Upper lobe of left lung (tissue), 4 donors: ENCODE measurements around the gene C22orf23.

Experiments used
- CTCF ChIP-seq, 6 experiments: fragments of 450-650 bp in 4 of 6; fragments of 200-600 bp in 2 of 6; sonication (generic) in 2 of 6; IDR thresholded peaks; one replicate each; pipeline ENCODE4 v1.5.1; 2016 to 2019; ENCODE audit warnings: antibody characterized with exemption in 6 of 6
- EP300 ChIP-seq, 4 donors: sonication (generic); formaldehyde crosslinking; IDR thresholded peaks; one replicate each; pipeline ENCODE4 v1.5.1; 2017; ENCODE audit warnings: antibody characterized with exemption in 4 of 4, control low read depth in 2 of 4
- POLR2A ChIP-seq, 4 donors: fragments of 450-650 bp; IDR thresholded peaks; one replicate each; pipeline ENCODE4 v1.5.1; 2016 to 2017; ENCODE audit warnings: antibody characterized with exemption in 4 of 4, mild to moderate bottlenecking in 2 of 4
- POLR2AphosphoS5 ChIP-seq, 2 donors: sonication (generic); formaldehyde crosslinking; IDR thresholded peaks; one replicate each; pipeline ENCODE4 v1.5.1; 2017; ENCODE audit warnings: antibody characterized with exemption in 2 of 2

GRCh38 chr22:37896939-37897338 is 56.5 kb downstream of the C22orf23 start:
- TF ChIP-seq CTCF (IDR thresholded peaks at IDR 0.05) (no peak), POLR2A (IDR thresholded peaks at IDR 0.05) (no peak), POLR2AphosphoS5 (IDR thresholded peaks at IDR 0.05) (no peak), EP300 (IDR thresholded peaks at IDR 0.05) (no peak)
